ENCODE results near the gene NECTIN3. TPM values are rescaled to one million over a fixed set of nuclear protein-coding genes. Genes with fewer than 3 reads are reported as not detected.

The NECTIN3 gene
- total and polyA plus RNA-seq, 2 of the 4 experiments (the other 2 are of a cell fraction): 34.7 to 155 TPM

DNA sequence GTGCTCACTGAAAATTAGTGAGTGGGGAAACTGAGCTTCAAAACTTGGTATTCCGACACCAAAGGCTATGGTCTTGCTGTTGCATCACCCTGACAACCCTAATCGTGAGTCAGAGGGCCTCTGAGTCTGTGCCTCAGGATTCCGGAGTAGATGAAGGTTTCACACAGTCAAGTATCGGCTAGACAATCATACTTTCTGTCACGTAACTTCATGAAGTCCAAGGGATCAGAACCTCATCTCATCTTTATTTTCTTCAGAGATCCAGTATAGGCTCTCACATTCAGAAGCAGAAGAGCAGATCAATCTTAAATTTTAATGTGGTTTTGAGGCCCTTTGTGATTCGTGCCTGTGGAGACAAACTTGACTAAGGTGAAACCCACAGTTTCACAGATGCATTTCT is 26.1 kb upstream of the NECTIN3 start:
- Histone ChIP-seq H3K23ac (ENCODE audit: low read depth, low read length) (no peak overlapping the region), H4K8ac (ENCODE audit: low read depth in 2 of 2, low read length in 2 of 2) (no peak overlapping the region), H2BK20ac (ENCODE audit: low read depth, low read length) (no peak overlapping the region), H3K4me1 (ENCODE audit: control insufficient read depth, insufficient read depth, low read length) (no peaks in the 10 kb centered on the region), H4K91ac (ENCODE audit: insufficient read depth, low read depth, low read length) (no peak overlapping the region), H3K9me1 (ENCODE audit: insufficient read depth, low read length) (no peaks in the 10 kb centered on the region), H3K27ac (ENCODE audit: insufficient read depth, low read length) (no peak overlapping the region), H3K4me3 (ENCODE audit: insufficient read depth, low read depth, low read length) (no peak overlapping the region), H2BK15ac (ENCODE audit: low read depth, low read length) (no peak overlapping the region), H3K27me3 (ENCODE audit: control insufficient read depth, insufficient read depth, low read length) (no peaks in the 10 kb centered on the region), H3K79me1 (ENCODE audit: low read depth in 1 of 2, low read length in 2 of 2) (no peaks in the 10 kb centered on the region), H2AK9ac (replicated peaks; ENCODE audit: low read depth, low read length, poor library complexity) (no peak overlapping the region), H3K56ac (ENCODE audit: extremely low read depth, insufficient read depth, low read length) (no peak overlapping the region), H3K14ac (replicated peaks; ENCODE audit: low read depth, low read length) (no peak overlapping the region), H3K9me3 (ENCODE audit: control insufficient read depth, insufficient read depth, low read length) (no peaks in the 10 kb centered on the region), H2BK5ac (ENCODE audit: low read depth, low read length, poor library complexity, severe bottlenecking) (no peak overlapping the region), H3K18ac (ENCODE audit: low read depth, low read length) (no peak overlapping the region), H3K4ac (ENCODE audit: low read depth, low read length) (no peak overlapping the region), H2AFZ (replicated peaks; ENCODE audit: low read length, poor library complexity) (no peak overlapping the region), H3K9ac (ENCODE audit: low read depth, low read length) (no peak overlapping the region), H4K20me1 (ENCODE audit: insufficient read depth, low read length) (no peaks in the 10 kb centered on the region), H2BK120ac (ENCODE audit: low read depth, low read length) (no peak overlapping the region), H3K4me2 (ENCODE audit: low read depth, low read length) (no peak overlapping the region), H2AK5ac (ENCODE audit: low read depth, low read length) (no peak overlapping the region), H3K36me3 (ENCODE audit: control insufficient read depth, insufficient read depth, low read length) (no peaks in the 10 kb centered on the region), H4K5ac (ENCODE audit: low read depth, low read length) (no peak overlapping the region)
- DNase-seq (peak; percentile 21), ATAC-seq (ENCODE audit: low read depth) (no peak)
- POLR2A ChIA-PET (ENCODE audit: unreplicated experiment): no interaction called here
- 90% methylated on average over 2 of the region's 6 CpGs; no CpG with 5 or more reads in 1 of the 2 experiments for WGBS, 2 experiments (ENCODE audit: extremely low coverage in 2 of 2, insufficient read length in 1 of 2)
- in situ Hi-C loops (cut with MboI; ENCODE audit: low sequenced_read_pairs) (no loop called here), dilution Hi-C loops (cut with HindIII; ENCODE audit: low sequenced_read_pairs, unreplicated experiment) (no loop called here), intact Hi-C loops (cut with micrococcal nuclease) (no loop called here)
- no TSS peak for BruUV-seq (replicated peaks)
- CTCF ChIA-PET: no interaction called here
- no peak for TF ChIP-seq CHD1 (IDR thresholded peaks at IDR 0.05; ENCODE audit: low read depth, low read length)
- no peak for TF ChIP-seq MAZ (IDR thresholded peaks at IDR 0.05; ENCODE audit: borderline replicate concordance, low read depth, low read length)
- peak; percentile 50; the same call in 1 of the 2 replicates for TF ChIP-seq CEBPB (IDR thresholded peaks at IDR 0.05; ENCODE audit: low read depth, low read length)
- TF ChIP-seq RAD21 (IDR thresholded peaks at IDR 0.05; ENCODE audit: low read length): no peak
- TF ChIP-seq FOS (IDR thresholded peaks at IDR 0.05; ENCODE audit: low read depth, low read length): no peak
- TF ChIP-seq RCOR1 (IDR thresholded peaks at IDR 0.05; ENCODE audit: insufficient replicate concordance, low read length): no peak
- TF ChIP-seq NFE2L2 (IDR thresholded peaks at IDR 0.05; ENCODE audit: low read depth, low read length): no peak

All from IMR-90 (cell line).